Measurements from ENCODE around the gene IGFBP7. TPM values are rescaled to one million over a fixed set of nuclear protein-coding genes. Genes with fewer than 3 reads are reported as not detected.

IGFBP7 gene
- total RNA-seq, 1 donor from 2014 or later = 716 TPM

DNA sequence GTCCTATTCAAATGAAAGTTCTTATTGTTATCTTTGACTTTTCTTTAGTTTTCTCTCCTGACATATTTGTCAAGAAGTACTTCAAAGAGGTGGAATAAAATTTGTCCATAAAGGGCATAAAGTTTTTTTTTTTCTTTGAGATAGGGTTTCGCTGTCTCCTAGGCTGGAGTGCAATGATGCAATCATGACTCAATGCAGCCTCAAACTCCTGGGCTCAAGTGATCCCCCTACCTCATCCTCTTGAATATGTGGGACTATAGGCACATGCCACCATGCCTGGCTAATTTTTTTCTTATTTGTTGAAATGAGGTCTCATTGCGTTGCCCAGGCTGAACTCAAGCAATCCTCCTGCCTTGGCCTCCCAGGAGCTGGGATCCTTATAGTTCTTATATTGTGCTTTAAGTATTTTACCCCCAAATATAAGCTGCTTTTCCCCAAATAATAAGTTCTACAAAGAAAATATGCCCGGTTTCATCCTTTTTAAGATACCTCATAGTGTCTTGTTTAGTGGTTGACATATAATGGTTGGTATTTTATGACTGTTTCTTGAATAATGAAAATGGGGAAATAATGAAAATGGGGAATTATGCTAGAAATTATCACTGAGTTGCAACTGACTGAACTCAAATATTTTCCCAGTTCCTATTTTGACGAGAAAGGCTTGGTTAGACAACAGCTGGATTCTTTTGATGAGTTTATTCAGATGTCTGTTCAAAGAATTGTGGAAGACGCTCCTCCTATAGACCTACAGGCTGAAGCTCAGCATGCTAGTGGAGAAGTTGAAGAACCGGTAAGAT lies 119.9 kb downstream of the IGFBP7 start:
- Histone ChIP-seq H3K9me3 (no peaks in the 10 kb centered on the region), H3K36me3 (peaks cover 0 to 47% of the 10 kb centered on the region in 2 donors)
- intact Hi-C loops (cut with DNase I) = no loop called here

DNA sequence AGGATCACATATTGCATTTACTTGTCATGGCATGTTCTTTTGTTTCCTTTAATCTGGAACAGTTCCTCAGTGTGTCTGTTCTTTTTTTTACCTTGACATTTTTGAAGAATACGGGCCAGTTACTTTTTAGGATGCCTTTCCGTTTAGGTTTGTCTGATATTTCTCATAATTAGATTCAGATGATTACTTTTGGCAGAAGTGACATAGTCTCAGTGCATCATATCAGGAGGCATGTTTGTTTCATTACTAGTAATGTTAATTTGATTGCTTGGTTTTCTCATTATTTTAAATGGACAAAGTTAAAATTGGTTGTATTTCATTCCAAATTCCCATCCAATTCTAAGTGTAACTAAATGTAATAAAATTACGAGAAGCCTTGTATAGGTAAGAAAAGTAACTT lies 123.2 kb downstream of the IGFBP7 start:
- no peak for DNase-seq (ENCODE audit: extremely low spot score in 2 of 2)
- intact Hi-C loops (cut with DNase I) = no loop called here
- Histone ChIP-seq H3K27me3 (no peaks in the 10 kb centered on the region), H3K9me3 (no peaks in the 10 kb centered on the region), H3K36me3 (peaks cover 0 to 37% of the 10 kb centered on the region in 2 donors), H3K4me3 (no peak overlapping the region), H3K27ac (no peak overlapping the region), H3K4me1 (peaks cover 22% of the 10 kb centered on the region)
- TF ChIP-seq POLR2A (IDR thresholded peaks at IDR 0.05) (no peak), POLR2AphosphoS5 (IDR thresholded peaks at IDR 0.05; ENCODE audit: insufficient read depth in 1 of 2, low read depth in 1 of 2) (no peak)
- TF ChIP-seq, protein P1, sequence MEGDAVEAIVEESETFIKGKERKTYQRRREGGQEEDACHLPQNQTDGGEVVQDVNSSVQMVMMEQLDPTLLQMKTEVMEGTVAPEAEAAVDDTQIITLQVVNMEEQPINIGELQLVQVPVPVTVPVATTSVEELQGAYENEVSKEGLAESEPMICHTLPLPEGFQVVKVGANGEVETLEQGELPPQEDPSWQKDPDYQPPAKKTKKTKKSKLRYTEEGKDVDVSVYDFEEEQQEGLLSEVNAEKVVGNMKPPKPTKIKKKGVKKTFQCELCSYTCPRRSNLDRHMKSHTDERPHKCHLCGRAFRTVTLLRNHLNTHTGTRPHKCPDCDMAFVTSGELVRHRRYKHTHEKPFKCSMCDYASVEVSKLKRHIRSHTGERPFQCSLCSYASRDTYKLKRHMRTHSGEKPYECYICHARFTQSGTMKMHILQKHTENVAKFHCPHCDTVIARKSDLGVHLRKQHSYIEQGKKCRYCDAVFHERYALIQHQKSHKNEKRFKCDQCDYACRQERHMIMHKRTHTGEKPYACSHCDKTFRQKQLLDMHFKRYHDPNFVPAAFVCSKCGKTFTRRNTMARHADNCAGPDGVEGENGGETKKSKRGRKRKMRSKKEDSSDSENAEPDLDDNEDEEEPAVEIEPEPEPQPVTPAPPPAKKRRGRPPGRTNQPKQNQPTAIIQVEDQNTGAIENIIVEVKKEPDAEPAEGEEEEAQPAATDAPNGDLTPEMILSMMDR (IDR thresholded peaks at IDR 0.05) = no peak

More for the DNA sequence above, 119.9 kb downstream of the IGFBP7 start:
- Histone ChIP-seq H3K4me1 (peaks cover 4% of the 10 kb centered on the region), H3K27ac (no peak overlapping the region), H3K4me3 (no peak overlapping the region), H3K27me3 (no peaks in the 10 kb centered on the region)
- DNase-seq (ENCODE audit: extremely low spot score in 2 of 2) = no peak
- TF ChIP-seq POLR2A (IDR thresholded peaks at IDR 0.05) (no peak), POLR2AphosphoS5 (IDR thresholded peaks at IDR 0.05; ENCODE audit: insufficient read depth in 1 of 2, low read depth in 1 of 2) (no peak)
- TF ChIP-seq, protein P1 (IDR thresholded peaks at IDR 0.05) = no peak

DNA sequence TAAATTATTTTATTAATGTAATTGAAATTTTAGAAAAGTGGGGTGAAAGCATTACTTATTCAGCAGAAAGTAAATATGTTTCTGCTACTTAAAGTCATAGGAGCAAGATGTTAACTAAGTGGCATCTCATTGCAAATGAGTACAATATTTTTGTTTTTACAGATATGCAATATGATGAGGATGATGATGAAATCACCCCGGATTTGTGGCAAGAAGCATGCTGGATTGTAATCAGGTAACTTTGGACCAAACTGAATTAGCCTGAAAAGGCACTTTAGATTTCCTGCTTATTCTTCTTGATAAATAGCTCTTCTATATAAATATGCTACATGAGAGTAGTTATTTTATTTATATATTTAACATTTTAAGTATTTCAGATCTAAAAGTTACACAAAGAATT lies 124.0 kb downstream of the IGFBP7 start:
- H3K9me3 ChIP-seq = no peaks in the 10 kb centered on the region
- no peak overlapping the region for H3K4me3 ChIP-seq
- peaks cover 30% of the 10 kb centered on the region for H3K4me1 ChIP-seq
- H3K27ac ChIP-seq = no peak overlapping the region
- intact Hi-C loops (cut with DNase I) = no loop called here
- TF ChIP-seq, protein P1 (IDR thresholded peaks at IDR 0.05) = no peak
- TF ChIP-seq POLR2A (IDR thresholded peaks at IDR 0.05) (no peak), POLR2AphosphoS5 (IDR thresholded peaks at IDR 0.05; ENCODE audit: insufficient read depth in 1 of 2, low read depth in 1 of 2) (no peak)
- peaks cover 0 to 36% of the 10 kb centered on the region in 2 donors for H3K36me3 ChIP-seq
- no peak for DNase-seq (ENCODE audit: extremely low spot score in 2 of 2)
- no peaks in the 10 kb centered on the region for H3K27me3 ChIP-seq

DNA sequence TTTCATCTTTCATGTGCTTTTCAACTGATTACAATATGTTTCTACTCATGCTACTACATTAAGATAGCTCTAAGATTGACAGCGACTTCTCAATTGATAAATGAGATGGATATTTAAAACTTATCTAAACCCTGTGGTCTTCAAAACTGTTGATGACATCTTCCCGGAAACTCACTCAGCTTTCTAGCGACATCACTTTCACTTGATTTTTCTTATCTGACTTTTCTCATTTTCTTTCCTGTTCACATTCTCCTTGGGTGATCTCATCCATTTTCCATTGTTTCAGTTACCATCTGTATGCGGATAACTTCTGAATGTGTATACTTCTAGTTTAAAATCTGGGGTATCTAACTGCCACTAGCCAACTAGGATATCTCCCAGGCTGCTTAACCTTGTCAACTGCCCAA lies 128.4 kb downstream of the IGFBP7 start:
- Histone ChIP-seq H3K9me3 (no peaks in the 10 kb centered on the region), H3K27ac (no peak overlapping the region), H3K4me3 (no peak overlapping the region), H3K36me3 (peaks cover 0 to 6% of the 10 kb centered on the region in 2 donors), H3K4me1 (peaks cover 52% of the 10 kb centered on the region), H3K27me3 (no peaks in the 10 kb centered on the region)
- TF ChIP-seq, protein P1 (IDR thresholded peaks at IDR 0.05) = no peak
- no peak for TF ChIP-seq POLR2AphosphoS5 (IDR thresholded peaks at IDR 0.05; ENCODE audit: insufficient read depth in 1 of 2, low read depth in 1 of 2)
- no peak for TF ChIP-seq POLR2A (IDR thresholded peaks at IDR 0.05)
- DNase-seq (ENCODE audit: extremely low spot score in 2 of 2) = no peak
- intact Hi-C loops (cut with DNase I) = no loop called here

Small RNA genes lying within 50 kb of the gene (small RNA-seq; reads per million reads assigned to genes)
- not detected for gene RNU6-998P

Other genes starting within 250 kb of the IGFBP7 start
- gene REST, start 202.5 kb downstream of the IGFBP7 start, total RNA-seq = 24.6 TPM
- gene NOA1, start 132.8 kb downstream of the IGFBP7 start, total RNA-seq = 25.3 TPM
- gene POLR2B, start 131.5 kb downstream of the IGFBP7 start, total RNA-seq = 56.5 TPM

All from vagina (tissue), 2 donors.